ENCODE measurements around the gene FIBCD1.

FIBCD1 gene

GRCh38 chr9:130904070-130905044 lies 34.7 kb downstream of the FIBCD1 start:
- TF ChIP-seq FOXA1 (IDR thresholded peaks at IDR 0.05), result no peak
- no peak for TF ChIP-seq HDGF (IDR thresholded peaks at IDR 0.05; ENCODE audit: borderline replicate concordance)
- TF ChIP-seq ARNT (IDR thresholded peaks at IDR 0.05), result no peak
- TF ChIP-seq NFRKB (IDR thresholded peaks at IDR 0.05), result no peak
- no peak for TF ChIP-seq CTBP1 (IDR thresholded peaks at IDR 0.05; ENCODE audit: borderline replicate concordance)
- no peak for TF ChIP-seq BHLHE40 (IDR thresholded peaks at IDR 0.05; ENCODE audit: borderline replicate concordance)
- TF ChIP-seq FOXK2 (IDR thresholded peaks at IDR 0.05), result no peak
- TF ChIP-seq ELF4 (IDR thresholded peaks at IDR 0.05), result no peak
- no peak for TF ChIP-seq TARDBP (IDR thresholded peaks at IDR 0.05)
- TF ChIP-seq L3MBTL2 (conservative IDR thresholded peaks at IDR 0.05), result no peak
- no peak for TF ChIP-seq SUZ12 (IDR thresholded peaks at IDR 0.05)
- no peak for TF ChIP-seq LEF1 (IDR thresholded peaks at IDR 0.05; ENCODE audit: borderline replicate concordance)
- TF ChIP-seq ZNF384 (IDR thresholded peaks at IDR 0.05), result no peak
- TF ChIP-seq SP1 (IDR thresholded peaks at IDR 0.05), result no peak
- no peak for TF ChIP-seq PKNOX1 (IDR thresholded peaks at IDR 0.05)
- ChIA-PET CTCF (no interaction called here), POLR2A (no interaction called here)
- DNase-seq (ENCODE audit: extremely low spot score), result no peak

- DNase-seq (ENCODE audit: extremely low spot score), result no peak
- ChIA-PET POLR2A (no interaction called here), CTCF (no interaction called here)
- TF ChIP-seq FOXK2 (IDR thresholded peaks at IDR 0.05), result no peak
- TF ChIP-seq ZNF384 (IDR thresholded peaks at IDR 0.05), result no peak
- TF ChIP-seq ARNT (IDR thresholded peaks at IDR 0.05), result no peak
- no peak for TF ChIP-seq ELF4 (IDR thresholded peaks at IDR 0.05)
- TF ChIP-seq TARDBP (IDR thresholded peaks at IDR 0.05), result no peak
- TF ChIP-seq LEF1 (IDR thresholded peaks at IDR 0.05; ENCODE audit: borderline replicate concordance), result no peak
- TF ChIP-seq BHLHE40 (IDR thresholded peaks at IDR 0.05; ENCODE audit: borderline replicate concordance), result no peak
- TF ChIP-seq SP1 (IDR thresholded peaks at IDR 0.05), result no peak
- no peak for TF ChIP-seq NFRKB (IDR thresholded peaks at IDR 0.05)
Observed at GRCh38 chr9:130903194-130904069, 35.6 kb downstream of the FIBCD1 start.

GRCh38 chr9:130902204-130903185 lies 36.6 kb downstream of the FIBCD1 start:
- TF ChIP-seq FOXA1 (IDR thresholded peaks at IDR 0.05) (no peak), FOXM1 (IDR thresholded peaks at IDR 0.05; ENCODE audit: borderline replicate concordance) (no peak), ZNF384 (IDR thresholded peaks at IDR 0.05) (no peak), LEF1 (IDR thresholded peaks at IDR 0.05; ENCODE audit: borderline replicate concordance) (no peak), BHLHE40 (IDR thresholded peaks at IDR 0.05; ENCODE audit: borderline replicate concordance) (no peak), SUZ12 (IDR thresholded peaks at IDR 0.05) (no peak), PKNOX1 (IDR thresholded peaks at IDR 0.05) (no peak), NFRKB (IDR thresholded peaks at IDR 0.05) (no peak), TARDBP (IDR thresholded peaks at IDR 0.05) (no peak), HDGF (IDR thresholded peaks at IDR 0.05; ENCODE audit: borderline replicate concordance) (no peak), SP1 (IDR thresholded peaks at IDR 0.05) (no peak), CTBP1 (IDR thresholded peaks at IDR 0.05; ENCODE audit: borderline replicate concordance) (no peak), FOXK2 (IDR thresholded peaks at IDR 0.05) (no peak), ARNT (IDR thresholded peaks at IDR 0.05) (no peak), L3MBTL2 (conservative IDR thresholded peaks at IDR 0.05) (no peak)
- ChIA-PET POLR2A (no interaction called here), CTCF (no interaction called here)
- no peak for DNase-seq (ENCODE audit: extremely low spot score)

GRCh38 chr9:130901498-130902203 lies 37.4 kb downstream of the FIBCD1 start:
- CTCF ChIA-PET, result no interaction called here
- no peak for TF ChIP-seq ELF4 (IDR thresholded peaks at IDR 0.05)
- TF ChIP-seq LEF1 (IDR thresholded peaks at IDR 0.05; ENCODE audit: borderline replicate concordance), result no peak
- no peak for TF ChIP-seq ARNT (IDR thresholded peaks at IDR 0.05)
- no peak for TF ChIP-seq HDGF (IDR thresholded peaks at IDR 0.05; ENCODE audit: borderline replicate concordance)
- no peak for TF ChIP-seq SP1 (IDR thresholded peaks at IDR 0.05)
- TF ChIP-seq ZNF384 (IDR thresholded peaks at IDR 0.05), result no peak
- TF ChIP-seq BHLHE40 (IDR thresholded peaks at IDR 0.05; ENCODE audit: borderline replicate concordance), result no peak
- TF ChIP-seq FOXA1 (IDR thresholded peaks at IDR 0.05), result no peak
- no peak for TF ChIP-seq TARDBP (IDR thresholded peaks at IDR 0.05)
- no peak for TF ChIP-seq SUZ12 (IDR thresholded peaks at IDR 0.05)
- TF ChIP-seq L3MBTL2 (conservative IDR thresholded peaks at IDR 0.05), result no peak
- no peak for TF ChIP-seq PKNOX1 (IDR thresholded peaks at IDR 0.05)
- no peak for TF ChIP-seq FOXK2 (IDR thresholded peaks at IDR 0.05)
- no peak for TF ChIP-seq CTBP1 (IDR thresholded peaks at IDR 0.05; ENCODE audit: borderline replicate concordance)
- POLR2A ChIA-PET, result no interaction called here
- DNase-seq (ENCODE audit: extremely low spot score), result no peak
